SK-N-MC (cell line): Measurements from ENCODE around the gene ATAD3A.

Experiments used
- EZH2 ChIP-seq: fragments of 200-600 bp; sonication (generic); IDR thresholded peaks from one replicate; pipeline ENCODE4 v1.6.1; 2017; ENCODE audit warnings: antibody characterized with exemption
- POLR2AphosphoS5 ChIP-seq: IDR thresholded peaks from 2 replicates; pipeline ENCODE4 v1.6.1; 2012; ENCODE audit warnings: mild to moderate bottlenecking, low read depth, low read length, borderline replicate concordance

DNA sequence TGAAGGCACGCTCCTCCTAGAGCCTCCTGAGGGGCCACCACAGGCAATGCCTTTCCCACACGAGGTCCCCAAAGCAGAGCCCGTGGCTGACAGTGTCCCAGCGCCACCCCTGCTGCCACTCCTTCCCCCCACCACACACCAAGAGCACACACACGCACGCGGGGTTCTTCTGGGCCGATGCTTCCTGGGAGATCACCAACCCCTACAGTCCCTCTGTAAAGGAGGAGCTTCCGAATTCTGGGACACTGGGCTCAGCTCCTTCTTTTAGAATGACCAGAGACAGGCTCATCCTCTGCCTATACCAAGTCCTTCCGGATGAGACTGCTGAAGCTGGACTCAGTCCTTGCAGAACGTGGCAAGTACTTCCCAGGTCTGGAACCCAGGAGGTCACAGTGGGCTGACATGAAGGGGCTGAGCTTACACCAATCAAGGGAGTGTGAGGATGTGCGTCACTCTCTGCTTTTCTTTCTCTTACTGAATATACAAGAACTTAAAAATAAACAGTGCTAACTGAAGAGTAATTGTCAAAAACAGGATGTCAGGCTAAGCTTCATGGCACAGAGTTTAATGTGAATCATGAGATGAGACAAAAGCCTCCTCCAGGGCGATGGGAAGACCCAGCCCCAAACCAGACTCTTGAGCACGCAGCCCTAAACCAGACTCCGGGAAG is 50.0 kb downstream of the ATAD3A start:
- TF ChIP-seq POLR2AphosphoS5 (no peak), EZH2 (no peak)
